OCI-LY7 (cell line): ENCODE data around the gene AEN.

Source experiments
- CTCF ChIP-seq: fragments of 200-600 bp; sonication (generic); conservative IDR thresholded peaks from 2 replicates; pipeline ENCODE4 v1.5.1; 2014; ENCODE audit warnings: mild to moderate bottlenecking, antibody characterized with exemption, low read length, moderate library complexity, mixed read lengths
- EZH2phosphoT487 ChIP-seq: fragments of 200-600 bp; sonication (generic); IDR thresholded peaks from 2 replicates; pipeline ENCODE4 v1.6.1; 2018; ENCODE audit warnings: low read depth, borderline replicate concordance, mild to moderate bottlenecking, mixed run types, antibody characterized with exemption, low read length, moderate library complexity, mixed read lengths

- TF ChIP-seq CTCF (no peak), EZH2phosphoT487 (no peak)
Observed at GRCh38 chr15:88609344-88610090, 11.6 kb upstream of the AEN start.
